Heart right ventricle (tissue), 16 donors: Measurements from ENCODE around the gene DEFB123. TPM values are rescaled to one million over a fixed set of nuclear protein-coding genes. Genes with fewer than 3 reads are reported as not detected.

Experiments used
- ATAC-seq, 8 donors: fragments of 200-7000 bp; cut with Tn5 transposase; one replicate each; pipeline ENCODE4 v1.9.1; 2020; ENCODE audit warnings: mild to moderate bottlenecking in 8 of 8, moderate library complexity in 8 of 8, moderate number of reproducible peaks in 1 of 8
- DNase-seq, 2 donors: peaks; one replicate each; pipeline ENCODE4 v3.0.0-alpha.2; 2020
- H3K27ac ChIP-seq, 10 donors: fragments of 200-600 bp; sonication (generic) in 2 of 10; one replicate each; pipeline versions ENCODE4 v1.5.0 to v1.8.0; 2020 to 2022; ENCODE audit warnings: mild to moderate bottlenecking in 3 of 10
- H3K27me3 ChIP-seq, 7 donors: fragments of 200-600 bp; one replicate each; pipeline ENCODE4 v1.8.0; 2021 to 2022; ENCODE audit warnings: mild to moderate bottlenecking in 2 of 7
- H3K36me3 ChIP-seq, 9 donors: fragments of 200-600 bp; sonication (generic) in 1 of 9; one replicate each; pipeline versions ENCODE4 v1.5.0 to v1.8.0; 2020 to 2022; ENCODE audit warnings: mild to moderate bottlenecking in 2 of 9
- H3K4me1 ChIP-seq, 9 donors: fragments of 200-600 bp; sonication (generic) in 1 of 9; one replicate each; pipeline versions ENCODE4 v1.5.0 to v1.8.0; 2020 to 2022; ENCODE audit warnings: mild to moderate bottlenecking in 4 of 9
- H3K4me3 ChIP-seq, 10 donors: fragments of 200-600 bp; sonication (generic) in 2 of 10; one replicate each; pipeline versions ENCODE4 v1.5.0 to v1.8.0; 2020 to 2022; ENCODE audit warnings: mild to moderate bottlenecking in 7 of 10, moderate library complexity in 2 of 10
- H3K9me3 ChIP-seq, 11 donors: fragments of 200-600 bp in 10 of 11; sonication (generic) in 2 of 11; one replicate each; pipeline versions ENCODE4 v1.5.0 to v1.8.0; 2013 to 2022; ENCODE audit warnings: mild to moderate bottlenecking in 2 of 11, control low read depth in 1 of 11, moderate library complexity in 1 of 11
- WGBS, 2 donors: extraction: QIAGEN DNeasy Blood & Tissue Kit; methylation state at CpG; one replicate each; pipeline ENCODE4 v1.1.7; 2013; ENCODE audit warnings: inconsistent platforms in 1 of 2; 5-methylcytosine and 5-hydroxymethylcytosine counted together
- intact Hi-C, 10 donors: fragments of 100-400 bp; cut with DNase I; formaldehyde crosslinking; loops; one replicate each; pipeline versions ENCODE4 v1.11.1 to v1.14.2; 2022
- polyA plus RNA-seq, 2 donors: library from polyadenylated mRNA; stranded (reverse); fragments of 200-250 nt; gene quantifications; one replicate each; pipeline ENCODE4 v1.2.3, GENCODE V29; 2013
- total RNA-seq, 10 donors: library from RNA; stranded (reverse); fragmentation: NEBNext Ultra II Directional in 3 of 10; extraction: Animal tissue kit (Norgen Biotek cat#: 25700) in 3 of 10; gene quantifications; one replicate each; pipeline versions ENCODE4 v1.2.1 to v1.2.4, GENCODE V29; 2021 to 2023
- TF ChIP-seq, protein P1 (sequence below), 9 donors: fragments of 200-600 bp; sonication (generic) in 2 of 9; IDR thresholded peaks; one replicate each; pipeline versions ENCODE4 v1.5.0 to v1.8.0; 2021 to 2022; ENCODE audit warnings: antibody characterized with exemption in 9 of 9, mild to moderate bottlenecking in 5 of 9, moderate library complexity in 1 of 9
- donor health status: Arrhythmogenic right ventricular cardiomyopathy.
- donor health status: ischemic (EF 13 %, LVEDD 7.1; RV severe dilation, severe dysfunction).
- donor health status: healthy with polysubstance abuse.
- donor health status: DM: no; HTN: yes; CAD: no.
- donor health status: DM: no; HTN: no; CAD: no.
- donor health status: ischemic (EF 25% LVEDD 6.9; RV normal size, moderate dysfunction).
- donor health status: ischemic (EF 25% LVEDD 5.7; RV mildly dilated, moderate dysfunction).
- donor health status: healthy.
- donor health status: DM: yes; HTN: yes; CAD: no.
- donor health status: Ischemic cardiomyopathy.
- donor health status: ischemic (EF 35%, LVEDD 5.7; RV mildly dilated, moderate dysfunction).
- donor health status: nonischemic (EF 11% LVEDD 7.7; RV severe dilation, severe dysfunction).
- donor health status: DM: yes; HTN: yes; CAD: no.
- donor health status: PGD.
- donor health status: ischemic (EF 29% LVEDD 5.4; RV normal size, mild dysfunction).
- donor health status: nonischemic (EF 23%, LVEDD 6.1; RV moderate dilation, normal function).

The DEFB123 gene
- total and polyA plus RNA-seq, 12 donors: not detected

DNA sequence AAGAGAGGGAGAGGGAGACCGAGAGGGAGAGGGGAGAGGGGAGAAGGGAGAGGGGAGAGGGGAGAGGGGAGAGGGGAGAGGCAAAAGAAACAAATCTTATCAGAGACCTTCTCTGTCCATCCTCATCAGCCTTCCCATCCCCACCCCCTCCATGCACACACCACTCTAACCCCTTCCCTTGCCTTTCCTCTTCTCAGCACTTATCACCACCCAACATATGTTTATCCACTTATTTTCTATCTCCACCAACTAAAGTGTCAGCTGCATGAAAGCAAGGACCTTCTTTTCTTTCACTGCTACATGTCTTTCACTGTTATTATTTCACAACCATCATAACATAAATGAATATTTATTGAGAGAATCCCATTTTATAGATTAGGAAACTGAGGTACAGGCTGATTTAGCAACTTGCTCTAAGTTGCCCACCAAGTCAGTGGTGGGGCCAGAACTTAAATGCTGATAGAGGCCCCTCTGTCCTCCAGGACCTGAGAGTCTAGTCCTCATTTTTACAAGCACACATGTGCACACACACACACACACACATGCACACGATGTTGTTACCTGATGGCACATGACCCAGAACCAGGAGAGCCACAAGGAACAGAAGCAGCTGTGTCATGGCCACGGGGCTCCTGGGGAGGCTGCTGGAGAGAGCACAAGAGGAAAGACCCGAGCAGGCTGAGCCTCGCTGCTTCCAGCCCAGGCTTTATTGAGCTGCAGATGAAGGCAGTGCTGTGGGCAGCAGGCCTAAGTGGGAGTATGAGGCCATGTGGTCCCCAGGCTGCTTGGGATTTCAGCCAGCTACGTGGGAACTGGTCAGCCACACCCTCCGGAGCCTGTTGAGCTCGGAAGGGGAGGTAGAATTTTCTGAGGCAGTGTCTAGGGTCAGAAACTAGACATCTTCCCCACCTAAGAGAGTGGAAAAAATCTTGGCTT, 32.2 kb downstream of the DEFB123 start:
- 42 to 43% methylated on average over 7 of the region's 8 CpGs for WGBS, 2 donors
- Histone ChIP-seq H3K27ac (no peak overlapping the region), H3K9me3 (no peaks in the 10 kb centered on the region), H3K4me3 (no peak overlapping the region), H3K27me3 (peaks cover 0 to 31% (median 26%) of the 10 kb centered on the region in 7 donors), H3K36me3 (peaks cover 0 to under 1% (median 0%) of the 10 kb centered on the region in 9 donors), H3K4me1 (peaks cover 0 to 35% (median 10%) of the 10 kb centered on the region in 9 donors)
- DNase-seq (peak in 1 of 2 donors; percentile 32), ATAC-seq (peak in 6 of 8 donors; percentile 21 to 44 (median 33))
- intact Hi-C loops: no loop called here
- TF ChIP-seq, protein P1, sequence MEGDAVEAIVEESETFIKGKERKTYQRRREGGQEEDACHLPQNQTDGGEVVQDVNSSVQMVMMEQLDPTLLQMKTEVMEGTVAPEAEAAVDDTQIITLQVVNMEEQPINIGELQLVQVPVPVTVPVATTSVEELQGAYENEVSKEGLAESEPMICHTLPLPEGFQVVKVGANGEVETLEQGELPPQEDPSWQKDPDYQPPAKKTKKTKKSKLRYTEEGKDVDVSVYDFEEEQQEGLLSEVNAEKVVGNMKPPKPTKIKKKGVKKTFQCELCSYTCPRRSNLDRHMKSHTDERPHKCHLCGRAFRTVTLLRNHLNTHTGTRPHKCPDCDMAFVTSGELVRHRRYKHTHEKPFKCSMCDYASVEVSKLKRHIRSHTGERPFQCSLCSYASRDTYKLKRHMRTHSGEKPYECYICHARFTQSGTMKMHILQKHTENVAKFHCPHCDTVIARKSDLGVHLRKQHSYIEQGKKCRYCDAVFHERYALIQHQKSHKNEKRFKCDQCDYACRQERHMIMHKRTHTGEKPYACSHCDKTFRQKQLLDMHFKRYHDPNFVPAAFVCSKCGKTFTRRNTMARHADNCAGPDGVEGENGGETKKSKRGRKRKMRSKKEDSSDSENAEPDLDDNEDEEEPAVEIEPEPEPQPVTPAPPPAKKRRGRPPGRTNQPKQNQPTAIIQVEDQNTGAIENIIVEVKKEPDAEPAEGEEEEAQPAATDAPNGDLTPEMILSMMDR (IDR thresholded peaks at IDR 0.05): no peak

DNA sequence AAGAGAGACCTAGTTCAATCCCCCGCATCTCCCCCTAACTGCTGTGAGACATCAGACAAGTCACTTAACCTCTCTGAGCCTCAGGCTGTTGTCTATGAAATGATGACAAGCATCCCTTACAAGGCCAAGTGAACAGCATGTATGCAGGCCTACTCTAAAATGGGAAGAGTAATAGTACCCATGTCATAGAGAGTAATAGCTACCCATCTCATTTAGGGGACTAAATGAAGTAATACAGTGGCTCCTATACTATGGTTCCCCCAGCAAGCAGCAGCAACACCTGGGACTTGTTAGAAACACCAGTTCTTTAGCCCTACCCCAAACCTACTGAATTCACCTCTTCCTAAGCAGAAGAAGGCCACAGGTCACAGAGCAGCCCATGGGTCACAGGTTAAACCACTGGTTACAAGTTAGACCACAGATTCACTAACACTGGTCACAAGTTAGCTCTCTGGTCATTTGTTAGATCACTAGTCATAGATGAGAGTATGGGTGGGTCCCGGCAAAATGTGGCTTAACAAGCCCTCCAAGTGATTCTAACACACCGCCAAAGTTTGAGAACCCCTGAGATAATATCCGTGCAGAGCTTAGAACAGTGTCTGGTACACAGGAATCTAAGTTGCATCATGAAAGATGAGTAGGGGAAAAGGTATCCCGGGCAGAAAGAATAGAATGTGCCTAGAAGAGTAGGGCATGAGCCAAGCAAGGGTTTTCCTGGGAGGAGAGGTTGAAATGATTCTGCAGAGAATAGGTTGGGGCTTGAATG, 33.1 kb downstream of the DEFB123 start:
- DNase-seq (no peak), ATAC-seq (no peak)
- Histone ChIP-seq H3K27me3 (peaks cover 0 to 31% (median 27%) of the 10 kb centered on the region in 7 donors), H3K9me3 (no peaks in the 10 kb centered on the region), H3K27ac (no peak overlapping the region), H3K36me3 (peaks cover 0 to 3% (median 0%) of the 10 kb centered on the region in 9 donors), H3K4me3 (no peak overlapping the region), H3K4me1 (peaks cover 0 to 35% (median 10%) of the 10 kb centered on the region in 9 donors)
- intact Hi-C loops: no loop called here
- TF ChIP-seq, protein P1 (IDR thresholded peaks at IDR 0.05): no peak
- 80 to 92% methylated on average over 5 of the region's 5 CpGs for WGBS, 2 donors

DNA sequence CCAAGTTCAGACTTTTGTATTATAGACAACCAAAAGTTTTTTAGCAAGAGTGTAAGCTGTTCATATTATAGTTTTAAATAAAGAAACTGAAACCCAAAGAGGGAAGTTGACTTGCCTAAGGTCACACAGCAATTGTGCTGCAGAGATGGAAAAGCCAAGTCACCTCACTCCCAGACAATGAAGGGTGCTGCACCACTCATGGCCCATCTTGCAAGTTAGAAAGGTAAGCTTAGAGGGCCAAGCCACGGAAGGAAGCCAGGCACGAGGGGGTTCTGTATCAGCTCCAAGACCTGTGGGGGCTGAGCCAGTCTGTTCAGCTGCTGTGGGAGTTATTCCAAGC, 33.6 kb downstream of the DEFB123 start:
- Histone ChIP-seq H3K27ac (peak overlapping the region in 5 of 10 donors; percentile 50 to 89 (median 83)), H3K27me3 (peaks cover 0 to 31% (median 27%) of the 10 kb centered on the region in 7 donors), H3K9me3 (no peaks in the 10 kb centered on the region), H3K36me3 (peaks cover 0 to 3% (median 0%) of the 10 kb centered on the region in 9 donors), H3K4me1 (peaks cover 0 to 35% (median 10%) of the 10 kb centered on the region in 9 donors), H3K4me3 (no peak overlapping the region)
- TF ChIP-seq, protein P1 (IDR thresholded peaks at IDR 0.05): no peak
- intact Hi-C loops: no loop called here
- no peak for DNase-seq
- no peak for ATAC-seq
- WGBS, 2 donors: 71 to 74% methylated on average over 2 of the region's 2 CpGs

DNA sequence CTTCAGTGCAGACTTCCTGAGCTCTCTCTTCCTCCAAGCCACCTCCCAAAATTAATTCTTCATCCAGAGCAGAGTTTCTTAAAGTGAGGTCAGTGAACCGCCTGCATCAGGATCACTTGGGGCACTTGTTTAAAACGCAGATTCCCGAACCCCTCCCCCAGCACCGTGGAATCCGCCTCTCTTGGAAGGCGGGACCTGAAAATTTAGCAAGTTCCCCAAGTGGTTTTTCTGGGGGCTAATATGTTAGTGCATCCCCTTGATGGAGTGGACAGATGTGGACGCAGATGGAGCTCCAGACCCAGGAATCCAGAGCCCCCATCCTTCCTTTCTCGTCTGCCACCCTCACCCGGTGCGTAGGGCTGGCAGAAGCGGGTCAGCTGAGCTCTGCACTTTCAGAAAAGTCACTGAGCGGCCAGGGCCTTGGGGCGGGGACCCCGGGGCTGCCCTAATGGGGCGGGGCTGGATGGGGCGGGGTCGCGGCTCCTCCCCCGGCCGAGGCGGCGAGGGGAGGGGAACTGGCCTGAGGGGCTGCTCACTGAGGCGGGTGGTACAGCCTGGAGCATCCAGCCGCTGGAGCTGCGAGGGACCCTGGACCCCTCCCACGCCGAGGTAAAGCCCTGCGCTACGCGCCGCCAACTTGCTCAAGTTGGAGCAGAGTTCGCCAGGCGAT, 34.5 kb downstream of the DEFB123 start, which contains the start of the genes DEFB124 and REM1:
Gene DEFB124 (minus strand): TSS at position 370 of the 670 bp plus-strand sequence. CDS start 2,114 bp downstream, outside the sequence.
Gene REM1 (plus strand): TSS at position 531 of the 670 bp plus-strand sequence. CDS start 1,158 bp downstream, outside the sequence.
- TF ChIP-seq, protein P1 (IDR thresholded peaks at IDR 0.05): no peak
- DNase-seq (peak; percentile 67 to 72), ATAC-seq (peak; percentile 82 to 94 (median 91))
- no peaks in the 10 kb centered on the region for H3K9me3 ChIP-seq
- intact Hi-C loops: no loop called here
- peaks cover 0 to 3% (median 0%) of the 10 kb centered on the region in 9 donors for H3K36me3 ChIP-seq
- H3K4me3 ChIP-seq: peak within 1 kb of the TSS; percentile 36 to 70 (median 55)
- H3K4me1 ChIP-seq: peaks cover 0 to 35% (median 10%) of the 10 kb centered on the region in 9 donors
- 5% methylated on average over 33 of the region's 33 CpGs for WGBS, 2 donors
- peak within 1 kb of the TSS; percentile 50 to 89 (median 80) for H3K27ac ChIP-seq
- H3K27me3 ChIP-seq: peaks cover 0 to 31% (median 27%) of the 10 kb centered on the region in 7 donors
